Neural progenitor cell (in vitro differentiated cells): Measurements from ENCODE around the gene ARPC2. TPM values are rescaled to one million over a fixed set of nuclear protein-coding genes. Genes with fewer than 3 reads are reported as not detected.

ENCODE experiments used
- DNase-seq: peaks from one replicate; pipeline ENCODE4 v3.0.0-alpha.2; 2016; ENCODE audit warnings: low spot score
- H2AFZ ChIP-seq: fragments of 200-600 bp; sonication (generic); replicated peaks from 2 replicates; pipeline ENCODE4 v1.6.1; 2016; ENCODE audit warnings: antibody characterized with exemption
- H3F3A ChIP-seq: fragments of 200-600 bp; sonication (generic); 2 replicates; pipeline ENCODE4 v1.6.1; 2016; ENCODE audit warnings: antibody characterized with exemption, low read depth
- H3K27ac ChIP-seq: fragments of 200-600 bp; sonication (generic); 2 replicates; pipeline ENCODE4 v1.5.1; 2016; ENCODE audit warnings: mild to moderate bottlenecking
- H3K27me3 ChIP-seq: fragments of 200-600 bp; sonication (generic); 2 replicates; pipeline ENCODE4 v1.6.1; 2016; ENCODE audit warnings: mild to moderate bottlenecking, moderate library complexity
- H3K36me3 ChIP-seq: fragments of 200-600 bp; sonication (generic); 2 replicates; pipeline ENCODE4 v1.5.1; 2016
- H3K4me1 ChIP-seq: fragments of 200-600 bp; sonication (generic); 2 replicates; pipeline ENCODE4 v1.6.1; 2016; ENCODE audit warnings: mixed run types
- H3K4me2 ChIP-seq: fragments of 200-600 bp; sonication (generic); 2 replicates; pipeline ENCODE4 v1.6.1; 2016
- H3K4me3 ChIP-seq: fragments of 200-600 bp; sonication (generic); 2 replicates; pipeline ENCODE4 v1.5.1; 2016
- H3K79me2 ChIP-seq: fragments of 200-600 bp; sonication (generic); 2 replicates; pipeline ENCODE4 v1.6.1; 2016; ENCODE audit warnings: low read depth
- H3K9ac ChIP-seq: fragments of 200-600 bp; sonication (generic); 2 replicates; pipeline ENCODE4 v1.6.1; 2016
- H3K9me3 ChIP-seq: fragments of 200-600 bp; sonication (generic); 2 replicates; pipeline ENCODE4 v1.5.1; 2016; ENCODE audit warnings: low read depth
- H4K20me1 ChIP-seq: fragments of 200-600 bp; sonication (generic); 2 replicates; pipeline ENCODE4 v1.6.1; 2016; ENCODE audit warnings: low read depth
- H3K27ac Mint-ChIP-seq: 3 replicates; pipeline ENCODE4 v1.8.0; 2021; ENCODE audit warnings: mixed read lengths
- H3K27me3 Mint-ChIP-seq: 2 replicates; pipeline ENCODE4 v1.8.0; 2022; ENCODE audit warnings: low read depth, mild to moderate bottlenecking, inconsistent platforms, moderate library complexity, mixed read lengths; ENCODE audit not compliant: insufficient read depth
- H3K36me3 Mint-ChIP-seq: 3 replicates; pipeline ENCODE4 v1.8.0; 2021; ENCODE audit warnings: mixed read lengths
- H3K4me1 Mint-ChIP-seq: 3 replicates; pipeline ENCODE4 v1.8.0; 2021; ENCODE audit warnings: mixed read lengths
- H3K4me3 Mint-ChIP-seq: 3 replicates; pipeline ENCODE4 v1.8.0; 2021; ENCODE audit warnings: mild to moderate bottlenecking, moderate library complexity, mixed read lengths
- H3K9me3 Mint-ChIP-seq: 3 replicates; pipeline ENCODE4 v1.8.0; 2020; ENCODE audit warnings: mixed read lengths
- CTCF ChIP-seq: fragments of 200-600 bp; sonication (generic); IDR thresholded peaks from 2 replicates; pipeline ENCODE4 v1.5.1; 2017; ENCODE audit warnings: antibody characterized with exemption, mild to moderate bottlenecking
- EZH2 ChIP-seq: fragments of 200-600 bp; sonication (generic); IDR thresholded peaks from 2 replicates; pipeline ENCODE4 v1.6.1; 2017; ENCODE audit warnings: antibody characterized with exemption, mild to moderate bottlenecking, moderate library complexity
- EZH2phosphoT487 ChIP-seq: fragments of 200-600 bp; sonication (generic); IDR thresholded peaks from 2 replicates; pipeline ENCODE4 v1.6.1; 2017; ENCODE audit warnings: antibody characterized with exemption
- total RNA-seq: library from RNA; depleted of rRNA; stranded (reverse); fragments of >200 nt; gene quantifications from 2 replicates; pipeline ENCODE4 v1.2.3, GENCODE V29; 2015; ENCODE audit warnings: low replicate concordance

Gene ARPC2
- total RNA-seq, 1 donor from 2014 or later: 155 TPM

- no peaks in the 10 kb centered on the region for H3K9me3 Mint-ChIP-seq
Observed at GRCh38 chr2:218186876-218187275, 30.1 kb upstream of the ARPC2 start.

GRCh38 chr2:218187296-218188015 is 29.5 kb upstream of the ARPC2 start:
- TF ChIP-seq EZH2: no peak
- TF ChIP-seq CTCF: no peak
- TF ChIP-seq EZH2phosphoT487: no peak
- H2AFZ ChIP-seq: no peak overlapping the region

More at GRCh38 chr2:218186876-218187275, 30.1 kb upstream of the ARPC2 start:
- Mint-ChIP-seq H3K4me3 (no peak overlapping the region), H3K36me3 (no peaks in the 10 kb centered on the region), H3K4me1 (peaks cover 4% of the 10 kb centered on the region), H3K27me3 (peaks cover 6% of the 10 kb centered on the region), H3K27ac (no peak overlapping the region)
- Histone ChIP-seq H3K9me3 (no peaks in the 10 kb centered on the region), H3K4me2 (no peak overlapping the region), H3K9ac (no peak overlapping the region), H3K36me3 (no peaks in the 10 kb centered on the region), H4K20me1 (no peaks in the 10 kb centered on the region), H3K79me2 (no peaks in the 10 kb centered on the region), H3K4me1 (no peaks in the 10 kb centered on the region), H3K27ac (no peak overlapping the region), H3K4me3 (no peak overlapping the region), H3K27me3 (no peaks in the 10 kb centered on the region), H3F3A (no peaks in the 10 kb centered on the region), H2AFZ (peak overlapping the region; percentile 93)
- TF ChIP-seq EZH2phosphoT487 (no peak), CTCF (no peak), EZH2 (no peak)
- DNase-seq: no peak

GRCh38 chr2:218188528-218188927 is 28.5 kb upstream of the ARPC2 start:
- no peaks in the 10 kb centered on the region for H4K20me1 ChIP-seq
- H3K9me3 ChIP-seq: no peaks in the 10 kb centered on the region
- Mint-ChIP-seq H3K9me3 (no peaks in the 10 kb centered on the region), H3K4me3 (no peak overlapping the region), H3K27me3 (peaks cover 8% of the 10 kb centered on the region), H3K4me1 (peaks cover 4% of the 10 kb centered on the region), H3K36me3 (no peaks in the 10 kb centered on the region), H3K27ac (no peak overlapping the region)
- H3F3A ChIP-seq: no peaks in the 10 kb centered on the region
- TF ChIP-seq EZH2phosphoT487 (no peak), EZH2 (no peak), CTCF (no peak)
- no peak overlapping the region for H3K27ac ChIP-seq
- no peak overlapping the region for H3K4me3 ChIP-seq
- H3K4me2 ChIP-seq: no peak overlapping the region
- H3K36me3 ChIP-seq: no peaks in the 10 kb centered on the region
- H2AFZ ChIP-seq: no peak overlapping the region
- no peak for DNase-seq
- no peak overlapping the region for H3K9ac ChIP-seq
- no peaks in the 10 kb centered on the region for H3K79me2 ChIP-seq
- no peaks in the 10 kb centered on the region for H3K27me3 ChIP-seq
- H3K4me1 ChIP-seq: peaks cover 6% of the 10 kb centered on the region

More at GRCh38 chr2:218187296-218188015, 29.5 kb upstream of the ARPC2 start:
- Histone ChIP-seq H3K27ac (no peak overlapping the region), H3F3A (no peaks in the 10 kb centered on the region), H3K27me3 (no peaks in the 10 kb centered on the region), H3K36me3 (no peaks in the 10 kb centered on the region), H3K79me2 (no peaks in the 10 kb centered on the region), H3K4me3 (no peak overlapping the region), H3K4me2 (no peak overlapping the region), H3K4me1 (peaks cover 2% of the 10 kb centered on the region), H4K20me1 (no peaks in the 10 kb centered on the region), H3K9ac (no peak overlapping the region), H3K9me3 (no peaks in the 10 kb centered on the region)
- H3K4me1 Mint-ChIP-seq: peaks cover 4% of the 10 kb centered on the region
- H3K4me3 Mint-ChIP-seq: no peak overlapping the region
- H3K36me3 Mint-ChIP-seq: no peaks in the 10 kb centered on the region
- H3K9me3 Mint-ChIP-seq: no peaks in the 10 kb centered on the region
- no peak for DNase-seq
- no peak overlapping the region for H3K27ac Mint-ChIP-seq
- peaks cover 8% of the 10 kb centered on the region for H3K27me3 Mint-ChIP-seq
